Parathyroid adenoma (tissue), 2 donors: ENCODE data around the gene NELL2.

Source experiments
- H2AFZ ChIP-seq: fragments of 300-600 bp; sonication (generic); one replicate; pipeline ENCODE4 v1.7.0; 2017; ENCODE audit warnings: antibody characterized with exemption, mild to moderate bottlenecking
- H3K27ac ChIP-seq: fragments of 300-600 bp; sonication (generic); one replicate; pipeline ENCODE4 v1.7.0; 2017
- H3K27me3 ChIP-seq: fragments of 300-600 bp; sonication (generic); one replicate; pipeline ENCODE4 v1.7.0; 2017; ENCODE audit warnings: low read length; ENCODE audit not compliant: control insufficient read depth, insufficient read depth
- H3K36me3 ChIP-seq: fragments of 300-600 bp; sonication (generic); one replicate; pipeline ENCODE4 v1.7.0; 2017; ENCODE audit warnings: low read length; ENCODE audit not compliant: control insufficient read depth, insufficient read depth
- H3K4me1 ChIP-seq: fragments of 300-600 bp; sonication (generic); one replicate; pipeline ENCODE4 v1.7.0; 2017; ENCODE audit warnings: control low read depth
- H3K4me2 ChIP-seq: fragments of 300-600 bp; sonication (generic); one replicate; pipeline ENCODE4 v1.7.0; 2017; ENCODE audit warnings: low read length
- H3K4me3 ChIP-seq: fragments of 300-600 bp; sonication (generic); one replicate; pipeline ENCODE4 v1.7.0; 2017; ENCODE audit warnings: low read depth, low read length
- H3K79me2 ChIP-seq: fragments of 300-600 bp; sonication (generic); one replicate; pipeline ENCODE4 v1.7.0; 2017; ENCODE audit warnings: control low read depth
- H3K9ac ChIP-seq: fragments of 300-600 bp; sonication (generic); one replicate; pipeline ENCODE4 v1.7.0; 2017; ENCODE audit warnings: mild to moderate bottlenecking
- H3K9me3 ChIP-seq: fragments of 300-600 bp; sonication (generic); one replicate; pipeline ENCODE4 v1.7.0; 2017; ENCODE audit warnings: low read length; ENCODE audit not compliant: control insufficient read depth
- CTCF ChIP-seq: fragments of 300-600 bp; sonication (generic); IDR thresholded peaks from one replicate; pipeline ENCODE4 v1.7.0; 2017; ENCODE audit warnings: antibody characterized with exemption, mild to moderate bottlenecking
- donor health status: primary hyperparathyroidism.

Gene NELL2

DNA sequence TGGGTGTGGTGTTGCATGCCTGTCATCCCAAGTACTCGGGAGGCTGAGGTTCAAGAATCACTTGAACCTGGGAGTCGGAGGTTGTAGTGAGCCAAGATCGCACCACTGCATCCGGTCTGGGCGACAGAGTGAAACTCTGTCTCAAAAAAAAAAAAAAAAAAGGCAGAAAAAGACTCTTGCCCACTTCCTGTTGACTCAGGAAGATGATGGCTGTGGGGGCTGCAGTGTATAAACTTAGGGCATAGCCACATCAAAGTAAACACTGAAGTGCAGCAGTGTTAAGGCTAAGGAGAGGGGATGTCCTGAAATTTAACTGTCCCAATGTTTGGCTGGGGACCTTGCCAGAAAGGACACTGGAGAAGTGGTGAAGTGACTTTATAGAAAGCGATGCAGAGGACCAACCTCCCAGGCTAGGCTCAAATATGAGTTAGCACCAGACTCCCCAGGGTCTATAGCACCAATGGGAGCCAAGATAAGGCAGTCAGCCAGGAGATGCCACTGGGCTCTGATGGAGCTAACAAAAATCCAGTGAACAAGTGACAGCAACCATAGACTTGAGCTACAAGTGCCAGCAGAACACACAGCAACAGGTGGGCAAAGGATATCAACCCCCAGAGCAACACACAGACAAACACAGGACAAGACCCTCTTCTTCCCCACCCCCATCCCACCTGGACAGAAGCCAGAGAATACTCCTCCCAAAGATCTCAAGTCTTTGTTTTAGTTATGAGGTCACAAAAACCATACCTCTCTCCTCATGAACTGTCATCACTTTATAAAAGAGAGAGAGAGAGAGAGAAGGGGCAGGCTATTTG, 28.0 kb downstream of the NELL2 start:
- Histone ChIP-seq H3K9ac (no peak overlapping the region), H3K4me2 (no peak overlapping the region), H3K27me3 (no peaks in the 10 kb centered on the region), H3K36me3 (no peaks in the 10 kb centered on the region), H3K4me3 (no peak overlapping the region), H3K4me1 (no peaks in the 10 kb centered on the region), H3K9me3 (no peaks in the 10 kb centered on the region), H3K27ac (no peak overlapping the region), H3K79me2 (no peaks in the 10 kb centered on the region), H2AFZ (no peak overlapping the region)
- TF ChIP-seq CTCF = no peak

GRCh38 chr12:44847403-44847802, 28.7 kb downstream of the NELL2 start:
- H3K4me2 ChIP-seq = no peak overlapping the region
- no peak for TF ChIP-seq CTCF
- H2AFZ ChIP-seq = no peak overlapping the region
- no peaks in the 10 kb centered on the region for H3K27me3 ChIP-seq
- no peak overlapping the region for H3K27ac ChIP-seq
- H3K4me3 ChIP-seq = no peak overlapping the region
- no peak overlapping the region for H3K9ac ChIP-seq
- H3K9me3 ChIP-seq = no peaks in the 10 kb centered on the region
- no peaks in the 10 kb centered on the region for H3K36me3 ChIP-seq
- H3K79me2 ChIP-seq = no peaks in the 10 kb centered on the region
- H3K4me1 ChIP-seq = no peaks in the 10 kb centered on the region

- Histone ChIP-seq H2AFZ (no peak overlapping the region), H3K9ac (no peak overlapping the region), H3K36me3 (no peaks in the 10 kb centered on the region), H3K27me3 (no peaks in the 10 kb centered on the region), H3K4me2 (no peak overlapping the region), H3K4me1 (no peaks in the 10 kb centered on the region), H3K9me3 (no peaks in the 10 kb centered on the region), H3K79me2 (no peaks in the 10 kb centered on the region), H3K4me3 (no peak overlapping the region), H3K27ac (no peak overlapping the region)
- no peak for TF ChIP-seq CTCF
These were observed 29.3 kb downstream of the NELL2 start for GRCh38 chr12:44846826-44847225.

GRCh38 chr12:44842669-44843068, 33.4 kb downstream of the NELL2 start:
- no peaks in the 10 kb centered on the region for H3K36me3 ChIP-seq
- H3K27ac ChIP-seq = no peak overlapping the region
- no peak overlapping the region for H2AFZ ChIP-seq
- H3K79me2 ChIP-seq = no peaks in the 10 kb centered on the region
- no peaks in the 10 kb centered on the region for H3K27me3 ChIP-seq
- H3K9ac ChIP-seq = no peak overlapping the region
- no peak overlapping the region for H3K4me2 ChIP-seq
- no peaks in the 10 kb centered on the region for H3K9me3 ChIP-seq
- no peaks in the 10 kb centered on the region for H3K4me1 ChIP-seq
- H3K4me3 ChIP-seq = no peak overlapping the region
- TF ChIP-seq CTCF = no peak

DNA sequence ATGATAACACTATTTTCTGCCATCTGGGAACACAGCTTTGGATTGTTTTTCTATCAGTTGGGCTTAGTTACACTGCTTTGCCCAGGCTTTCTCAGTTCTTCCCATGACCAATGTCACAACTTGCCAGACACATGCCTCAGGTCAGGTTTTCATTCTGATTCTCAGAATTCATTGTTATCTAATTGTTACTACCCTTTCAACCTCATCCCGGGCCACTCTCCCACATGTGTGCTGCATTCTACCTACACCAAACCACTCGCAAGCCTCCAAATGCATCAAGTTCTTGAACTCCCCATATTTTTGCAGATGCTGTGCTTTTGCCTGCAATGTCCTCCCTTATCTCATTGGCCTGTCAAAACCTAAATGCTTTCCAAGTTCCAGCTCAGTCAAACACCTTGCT, 36.3 kb downstream of the NELL2 start:
- Histone ChIP-seq H3K27ac (no peak overlapping the region), H3K36me3 (no peaks in the 10 kb centered on the region), H3K4me3 (no peak overlapping the region), H3K79me2 (no peaks in the 10 kb centered on the region), H3K9ac (no peak overlapping the region), H3K9me3 (no peaks in the 10 kb centered on the region), H3K27me3 (no peaks in the 10 kb centered on the region), H3K4me2 (no peak overlapping the region), H2AFZ (no peak overlapping the region), H3K4me1 (no peaks in the 10 kb centered on the region)
- no peak for TF ChIP-seq CTCF
